Panc1 (cell line): Measurements from ENCODE around the gene HSPA12A.

Experiments used
- CTCF ChIP-seq: fragments of 450-650 bp; IDR thresholded peaks from 2 replicates; pipeline ENCODE4 v1.5.1; 2017; ENCODE audit warnings: mild to moderate bottlenecking
- POLR2AphosphoS5 ChIP-seq: IDR thresholded peaks from 2 replicates; pipeline ENCODE4 v1.6.1; 2012; ENCODE audit warnings: mild to moderate bottlenecking, low read depth, low read length, moderate library complexity
- TCF7L2 ChIP-seq: IDR thresholded peaks from 2 replicates; pipeline ENCODE4 v1.6.1; 2011; ENCODE audit warnings: mild to moderate bottlenecking, low read depth, low read length, inconsistent platforms

GRCh38 chr10:116668018-116668417 is 74.3 kb downstream of the HSPA12A start:
- no peak for TF ChIP-seq CTCF
- TF ChIP-seq POLR2AphosphoS5: no peak
- no peak for TF ChIP-seq TCF7L2
